Measurements from ENCODE around the gene PNRC1. TPM values are rescaled to one million over a fixed set of nuclear protein-coding genes. Genes with fewer than 3 reads are reported as not detected.
"Not testable (repeated sequence)": the region's sequence is repeated elsewhere in the genome, so short reads cannot be mapped to it uniquely, and the experiment has no call there.

Gene PNRC1
- polyA plus RNA-seq (2013, experiment 1 of 2; ENCODE audit: insufficient read length), result 55.1 TPM
- 61.3 TPM for polyA plus RNA-seq (2013, experiment 2 of 2; ENCODE audit: insufficient read length)

DNA sequence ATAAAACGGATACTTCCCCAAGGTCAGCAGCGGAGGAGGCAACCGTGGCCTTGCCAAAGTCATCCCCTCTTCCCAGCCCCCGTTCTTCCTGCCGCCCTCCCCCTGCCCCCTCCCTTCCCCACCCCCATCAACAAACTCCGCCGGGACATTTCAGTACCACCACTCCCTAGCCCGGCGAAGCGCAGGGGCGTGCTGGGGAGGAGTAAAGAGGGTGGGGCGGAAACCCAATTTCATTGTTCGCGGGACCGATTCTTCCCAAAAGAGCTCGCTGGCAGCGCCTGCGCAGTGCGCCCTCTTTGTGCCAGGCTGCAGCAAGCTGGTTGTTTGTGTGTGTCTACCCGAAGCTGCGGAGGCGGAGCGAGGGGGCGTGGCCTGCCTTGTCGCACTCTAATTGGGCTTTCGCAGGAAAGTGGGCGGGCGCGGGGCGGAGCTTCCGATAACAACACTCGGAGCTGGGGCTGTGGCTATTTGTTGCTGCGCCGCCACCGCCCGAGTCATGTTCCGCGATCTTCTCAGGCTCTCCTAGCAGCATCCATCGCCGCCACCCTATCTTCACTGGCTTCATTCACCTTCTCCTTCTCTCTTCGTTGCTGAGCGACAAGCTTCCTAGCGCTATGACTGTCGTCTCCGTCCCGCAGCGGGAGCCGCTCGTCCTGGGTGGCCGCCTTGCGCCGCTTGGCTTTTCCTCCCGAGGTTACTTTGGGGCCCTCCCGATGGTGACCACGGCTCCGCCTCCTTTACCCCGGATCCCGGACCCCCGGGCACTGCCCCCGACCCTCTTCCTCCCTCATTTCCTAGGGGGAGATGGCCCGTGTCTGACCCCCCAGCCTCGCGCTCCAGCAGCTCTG is at the start of gene PNRC1:
Gene PNRC1, plus strand, starts transcription at position 471 of the 848 bp plus-strand sequence. Its CDS starts 144 bp downstream, at position 615.
- DNase-seq, result peak; percentile 99

DNA sequence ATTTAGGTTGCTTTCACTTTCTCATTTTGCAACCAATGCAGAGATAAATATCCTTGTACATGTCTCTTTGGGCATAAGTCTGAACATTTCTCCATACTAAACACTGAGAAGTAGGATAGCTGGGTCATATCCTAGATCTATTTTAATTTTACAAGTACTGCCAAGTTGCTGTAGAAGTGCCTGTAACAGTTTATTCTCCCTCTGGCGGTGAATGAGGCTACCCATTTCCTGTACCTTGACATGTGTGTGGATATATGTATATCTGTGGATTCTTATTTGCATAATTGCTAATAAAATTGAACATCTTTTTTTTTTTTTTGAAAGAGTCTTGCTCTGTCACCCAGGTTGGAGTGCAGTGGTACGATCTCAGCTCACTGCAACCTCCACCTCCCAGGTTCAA is 48.0 kb upstream of the PNRC1 start:
- no peak for DNase-seq

DNA sequence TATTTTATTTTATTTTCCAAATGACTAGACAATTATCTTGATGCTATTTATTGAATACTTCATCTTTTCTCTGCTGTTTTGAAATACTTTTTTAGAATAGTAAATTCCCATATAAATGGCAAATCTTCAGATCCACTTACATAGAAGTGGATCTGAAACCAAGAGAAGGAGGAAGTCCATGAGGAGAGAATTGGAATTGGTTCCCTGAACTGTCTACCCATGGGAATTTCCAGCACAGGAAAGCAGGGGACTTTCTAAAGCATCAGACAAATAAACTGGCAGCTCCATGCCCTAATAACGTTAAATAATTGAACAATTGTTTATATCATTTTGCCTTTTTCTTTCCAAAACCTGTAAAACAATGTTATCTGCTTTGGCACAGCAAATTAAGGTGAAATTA is 47.1 kb upstream of the PNRC1 start:
- no peak for DNase-seq

DNA sequence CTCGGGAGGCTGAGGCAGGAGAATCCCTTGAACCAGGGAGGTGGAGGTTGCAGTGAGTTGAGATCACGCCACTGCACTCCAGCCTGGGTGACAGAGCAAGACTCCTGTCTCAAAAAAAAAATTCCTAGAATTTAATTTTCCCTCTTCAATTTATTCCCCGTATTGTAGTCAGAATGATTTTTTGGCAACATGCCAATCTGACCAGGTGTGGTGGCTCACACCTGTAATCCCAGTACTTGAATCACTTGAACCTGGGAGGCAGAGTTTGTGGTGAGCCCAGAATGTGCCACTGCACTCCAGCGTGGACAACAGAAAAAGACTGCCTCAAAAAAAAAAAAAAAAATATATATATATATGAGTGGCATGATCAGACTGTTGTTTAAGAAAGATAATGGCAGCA is 46.4 kb upstream of the PNRC1 start:
- not testable (repeated sequence) for DNase-seq

DNA sequence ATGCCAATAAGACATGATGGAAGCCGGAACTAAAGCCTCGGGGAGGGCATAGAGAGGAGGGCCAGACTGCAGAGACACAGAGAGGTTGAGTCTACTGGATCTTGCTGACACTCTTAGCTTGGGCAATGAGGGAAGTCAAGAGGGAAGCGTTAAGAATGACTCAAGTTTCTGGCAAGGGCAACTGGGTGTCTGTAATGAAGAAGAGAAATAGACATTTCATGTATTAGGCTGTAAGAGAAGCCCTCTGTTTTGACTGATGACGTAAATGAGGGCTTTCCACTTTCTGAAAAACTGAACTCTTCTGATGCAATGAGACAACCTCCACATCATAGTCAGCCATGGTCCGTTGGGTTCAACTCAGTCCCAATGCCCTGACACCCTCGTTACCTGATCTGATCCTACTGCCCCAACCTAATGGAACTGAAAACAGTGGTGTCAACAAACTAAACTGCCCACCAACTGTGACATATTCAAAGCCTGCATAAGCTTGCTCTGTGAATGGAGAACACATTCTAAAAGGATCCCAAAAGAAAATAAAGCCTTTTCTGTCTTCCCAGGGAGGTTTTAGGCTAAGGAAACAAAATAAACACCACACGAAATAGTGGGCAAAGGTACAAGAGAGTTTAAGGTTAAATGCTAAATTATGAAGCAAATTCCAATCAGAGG is 45.8 kb upstream of the PNRC1 start:
- peak; percentile 64 for DNase-seq

DNA sequence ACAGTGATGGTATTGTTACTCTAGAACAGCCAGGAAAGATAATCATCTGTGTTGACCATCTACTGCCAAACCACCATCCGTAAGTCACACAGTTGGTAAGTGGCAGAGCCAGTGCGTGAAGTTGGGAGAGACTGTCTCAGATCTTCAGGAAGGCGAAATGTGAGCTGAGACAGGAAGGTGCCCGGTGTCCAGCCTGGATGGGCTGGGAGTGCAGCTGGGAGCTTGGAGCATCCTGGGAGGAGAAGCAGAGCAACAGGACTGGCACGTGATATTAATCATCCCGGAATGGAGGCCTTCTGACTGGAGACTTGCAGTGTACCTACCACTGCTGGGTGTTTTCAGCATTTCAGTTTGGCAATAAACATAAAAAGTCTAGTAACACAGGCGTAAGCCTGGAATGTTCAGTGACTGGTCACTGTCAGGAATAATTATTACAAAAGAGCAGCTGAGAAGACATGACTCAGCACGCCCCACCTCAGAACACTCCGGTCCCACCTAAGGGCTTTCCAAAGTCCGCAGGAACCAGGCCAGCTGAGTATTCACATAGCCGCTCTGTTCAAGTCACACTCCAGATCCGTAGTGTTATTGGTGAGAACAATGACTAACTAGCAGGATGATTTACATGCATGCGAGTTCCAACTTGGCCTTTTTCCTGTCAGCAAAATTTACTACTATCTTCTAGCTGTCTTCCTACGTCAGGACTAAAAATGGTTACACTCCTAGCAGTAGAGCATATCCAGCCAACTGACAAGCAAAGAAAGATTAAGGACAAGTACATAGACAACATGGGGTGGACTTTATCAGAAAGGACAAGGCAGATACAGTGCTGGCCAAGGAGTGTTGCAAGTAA is 45.1 kb upstream of the PNRC1 start:
- DNase-seq, result peak; percentile 95

DNA sequence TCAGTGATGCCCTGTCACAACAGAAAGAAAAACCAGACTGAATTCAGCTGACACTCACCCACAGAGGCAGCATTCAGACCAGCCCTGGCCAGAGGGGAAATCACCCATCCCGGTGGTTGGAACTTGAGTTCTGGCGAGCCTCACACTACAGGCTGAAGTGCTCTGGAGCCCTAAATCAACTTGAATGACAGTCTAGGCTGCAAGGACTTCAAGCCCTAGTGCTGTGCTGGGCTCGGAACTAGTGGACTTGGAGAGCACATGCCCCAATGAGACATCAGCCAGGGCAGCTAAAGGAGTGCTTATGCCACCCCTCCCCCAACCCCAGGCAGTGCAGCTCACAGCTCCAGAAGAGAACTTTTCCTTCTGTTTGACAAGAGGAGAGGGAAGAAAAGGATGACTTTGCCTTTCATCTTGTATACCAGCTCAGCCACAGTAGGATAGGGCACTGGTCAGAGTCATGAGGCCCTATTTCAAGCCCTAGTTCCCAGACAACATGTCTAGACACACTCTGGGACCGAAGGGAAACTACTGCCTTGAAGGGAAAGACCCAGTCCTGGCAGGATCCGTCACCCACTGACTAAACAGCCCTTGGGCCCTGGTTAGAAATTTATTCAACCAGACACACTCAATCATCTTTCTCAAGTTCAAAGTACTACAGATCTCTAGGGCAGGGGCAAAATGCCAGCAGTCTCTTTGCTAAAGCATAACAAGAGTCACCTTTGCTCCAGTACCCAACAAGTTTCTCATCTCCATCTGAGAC is 43.2 kb upstream of the PNRC1 start:
- no peak for DNase-seq

DNA sequence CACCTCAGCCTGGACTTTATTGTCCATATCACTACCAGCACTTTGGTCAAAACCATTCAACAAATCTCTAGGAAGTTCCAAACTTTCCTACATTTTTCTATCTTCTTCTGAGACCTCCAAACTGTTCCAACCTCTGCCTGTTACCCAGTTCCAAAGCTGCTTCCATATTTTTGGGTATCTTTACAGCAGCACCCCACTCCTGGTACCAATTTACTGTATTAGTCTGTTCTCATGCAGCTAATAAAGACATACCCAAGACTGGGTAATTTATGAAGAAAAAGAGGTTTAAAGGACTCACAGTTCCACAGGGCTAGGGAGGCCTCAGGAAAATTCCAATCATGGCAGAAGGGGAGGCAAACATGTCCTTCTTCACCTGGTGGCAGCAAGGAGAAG is 42.7 kb upstream of the PNRC1 start:
- not testable (repeated sequence) for DNase-seq

DNA sequence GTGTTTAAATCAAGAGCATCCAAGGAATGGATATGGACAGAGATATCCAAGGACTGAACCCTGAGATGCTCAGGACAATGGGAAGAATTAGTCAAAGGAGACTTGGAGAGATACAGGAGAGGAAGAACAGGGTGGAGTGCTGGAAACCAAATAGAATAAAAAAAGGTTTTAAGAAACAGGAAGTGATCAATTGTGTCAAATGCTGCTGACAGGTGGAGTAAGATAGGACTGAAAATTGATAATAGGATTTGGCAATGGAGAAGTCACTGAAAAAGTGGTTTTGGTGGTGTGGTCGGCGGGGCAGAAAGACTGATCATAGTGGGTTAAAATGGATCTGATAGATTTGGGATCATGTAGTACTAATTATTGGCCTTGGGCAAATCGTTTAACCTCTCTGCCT is 37.9 kb upstream of the PNRC1 start:
- no peak for DNase-seq

DNA sequence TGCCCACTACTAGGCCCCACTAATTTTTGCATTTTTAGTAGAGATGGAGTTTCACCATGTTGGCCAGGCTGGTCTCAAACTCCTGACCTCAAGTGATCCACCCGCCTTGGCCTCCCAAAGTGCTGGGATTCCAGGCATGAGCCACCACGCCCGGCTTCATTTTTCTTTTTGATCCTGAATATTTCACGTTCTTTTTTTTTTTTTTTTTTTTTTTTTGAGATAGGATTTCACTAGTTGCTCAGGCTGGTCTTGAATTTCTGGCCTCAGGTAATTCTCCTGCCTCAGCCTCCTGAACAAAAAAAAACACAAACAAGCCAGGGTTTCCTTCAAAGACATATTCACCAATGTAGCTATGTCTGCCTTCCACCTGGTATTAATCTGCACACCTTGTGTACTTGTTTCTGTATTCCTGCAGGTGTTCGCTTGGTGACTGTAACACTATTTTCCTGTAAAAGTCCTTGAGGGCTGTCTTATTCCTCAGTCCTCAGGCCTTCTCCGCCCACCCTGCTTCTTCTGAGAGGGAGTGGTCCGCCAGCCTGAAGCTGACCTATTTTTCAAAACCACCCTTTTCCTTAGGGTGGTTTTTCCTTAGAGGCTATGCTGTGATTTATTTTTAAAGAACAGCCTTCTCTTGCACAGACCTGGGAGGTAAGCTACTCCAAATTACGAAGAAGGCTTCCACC is 36.1 kb upstream of the PNRC1 start:
- DNase-seq, result no peak

DNA sequence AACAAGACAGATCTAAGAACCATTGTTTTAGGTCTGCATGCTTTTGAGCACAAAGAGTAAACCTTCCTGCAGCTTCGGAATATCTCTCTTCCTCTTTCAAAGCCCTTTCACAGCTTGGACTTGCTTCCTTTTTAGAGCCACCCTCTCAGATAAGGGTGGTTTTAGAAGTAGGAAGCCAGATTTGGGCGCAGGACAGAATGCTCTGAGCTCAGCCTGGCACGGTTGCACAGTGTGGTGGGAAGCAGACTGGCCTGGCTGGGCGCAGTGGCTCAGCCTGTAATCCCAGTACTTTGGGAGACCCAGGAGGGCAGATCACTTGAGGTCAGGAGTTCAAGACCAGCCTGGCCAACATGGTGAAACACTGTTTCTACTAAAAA is 35.6 kb upstream of the PNRC1 start:
- no peak for DNase-seq

DNA sequence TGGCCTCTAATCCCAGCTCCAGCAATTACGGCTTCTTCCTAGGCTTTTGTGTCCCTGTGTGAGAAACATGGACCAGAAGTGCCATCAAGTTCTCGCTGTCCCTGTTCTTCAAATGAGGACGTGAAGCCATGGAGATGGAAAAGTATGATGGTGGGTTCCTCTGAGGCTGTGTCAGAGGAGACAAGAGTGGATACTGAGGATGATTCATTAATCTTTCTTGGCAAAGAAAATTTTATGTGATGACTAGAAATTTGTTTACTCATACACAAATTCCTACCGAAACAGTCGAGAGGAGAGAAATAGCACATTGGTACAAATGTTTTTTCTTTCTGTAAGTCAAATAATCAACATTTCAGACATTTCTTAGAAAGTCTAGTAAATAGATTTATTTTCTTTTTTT is 35.0 kb upstream of the PNRC1 start:
- peak; percentile 19 for DNase-seq

DNA sequence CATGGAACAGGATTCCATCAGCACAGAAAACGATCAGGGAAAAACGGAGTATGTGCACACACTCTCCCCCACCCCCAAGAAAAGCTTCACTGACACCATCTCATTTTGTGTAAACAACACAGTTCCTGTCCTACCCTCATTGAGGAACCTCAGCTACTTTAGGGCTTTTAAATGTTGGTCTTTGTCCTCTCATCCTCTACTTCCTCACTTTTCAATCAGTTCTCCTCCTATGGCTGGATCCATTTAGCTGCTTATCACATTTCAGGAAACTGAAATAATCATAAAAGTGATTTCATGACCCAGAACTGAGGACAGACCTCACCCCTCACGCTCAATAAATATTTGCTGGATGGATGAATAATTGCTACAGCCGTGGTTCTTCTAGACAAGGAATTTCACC is 33.1 kb upstream of the PNRC1 start:
- DNase-seq, result no peak

DNA sequence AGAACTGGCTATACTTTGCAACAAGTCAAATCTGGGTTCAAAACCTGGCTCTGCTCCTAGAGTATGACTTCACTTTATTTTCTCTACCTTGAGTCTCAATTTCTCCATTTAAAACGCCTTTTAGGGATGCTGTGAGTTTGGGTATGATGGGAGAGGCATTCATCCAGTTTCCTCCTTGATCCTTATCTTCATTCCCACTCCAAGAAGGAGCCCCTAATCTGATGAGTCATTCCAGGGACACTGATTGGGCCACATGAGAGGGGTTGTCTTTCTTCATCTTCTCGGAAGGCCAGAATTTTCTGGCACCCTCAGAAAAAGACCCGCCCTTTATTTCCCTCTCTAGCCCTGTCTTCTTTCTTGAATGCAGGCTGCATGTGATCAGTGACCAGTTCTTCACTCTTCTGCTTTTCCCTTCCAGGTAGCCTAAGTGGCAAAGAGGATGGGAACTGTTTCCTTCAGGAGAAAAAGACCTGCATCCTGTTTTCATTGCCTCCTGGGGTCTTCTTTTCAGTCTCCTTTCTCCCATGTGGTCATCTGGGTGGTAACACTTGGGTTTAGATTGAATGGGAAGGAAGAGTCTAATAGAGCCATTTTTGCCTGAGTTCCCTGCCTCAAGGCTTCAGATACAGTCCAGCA is 32.1 kb upstream of the PNRC1 start:
- no peak for DNase-seq

DNA sequence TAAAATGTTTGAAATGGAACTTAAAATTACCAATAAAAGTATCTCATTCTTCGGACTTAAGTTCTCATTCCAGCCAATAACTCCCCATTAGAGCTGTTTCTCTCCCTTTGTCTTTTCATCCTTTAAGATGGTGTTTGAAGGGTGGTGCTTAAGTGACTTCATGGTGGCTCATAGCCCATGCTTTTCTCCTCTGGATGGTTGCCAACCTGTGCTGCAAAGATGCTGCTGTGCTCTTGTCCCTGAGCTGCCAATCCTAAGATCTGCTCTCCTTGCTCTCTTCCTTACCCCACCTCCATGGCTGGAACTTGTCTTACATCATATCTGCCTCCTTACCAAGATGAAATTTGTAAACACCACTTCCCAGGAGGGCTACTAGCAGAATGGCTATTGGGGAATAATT is 31.6 kb upstream of the PNRC1 start:
- DNase-seq, result peak; percentile 46

DNA sequence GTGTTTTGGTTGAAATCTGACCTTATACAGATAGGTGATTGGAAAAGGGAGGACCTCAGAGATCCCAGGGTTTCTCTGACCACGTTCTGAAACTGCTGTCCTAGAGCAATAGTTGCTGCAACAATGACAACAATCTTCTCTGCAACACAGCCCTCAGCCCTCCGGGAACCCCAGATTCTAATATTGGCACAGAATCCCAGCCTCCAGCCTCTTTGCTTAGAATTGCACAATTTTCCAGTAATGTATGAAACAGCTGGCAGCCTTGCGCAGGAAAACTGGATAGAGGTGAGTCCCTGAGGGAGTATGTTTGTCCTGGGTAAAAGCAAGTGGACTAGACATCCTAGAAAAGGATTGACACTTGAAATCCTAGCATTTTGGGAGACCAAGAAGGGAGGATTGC is 30.4 kb upstream of the PNRC1 start:
- DNase-seq, result peak; percentile 15

DNA sequence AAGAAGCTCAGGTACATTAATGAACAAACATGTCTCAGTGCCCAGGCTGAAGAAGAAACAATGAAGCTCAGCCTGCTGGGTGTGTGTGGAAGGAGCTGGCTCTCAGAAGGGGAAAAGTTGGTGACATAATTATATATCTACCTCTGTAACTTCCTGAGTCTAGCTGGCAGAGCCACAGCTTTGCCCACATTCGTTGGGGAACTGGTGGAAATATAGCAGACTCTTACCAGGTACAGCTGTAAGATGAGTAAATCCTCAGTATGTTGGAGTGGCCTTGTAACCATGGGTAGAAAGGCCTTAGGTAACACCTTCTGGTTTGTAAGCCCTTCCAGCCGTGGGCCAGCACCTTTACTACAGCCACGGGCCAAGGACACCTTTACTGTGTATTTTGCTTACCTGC is 29.9 kb upstream of the PNRC1 start:
- no peak for DNase-seq

DNA sequence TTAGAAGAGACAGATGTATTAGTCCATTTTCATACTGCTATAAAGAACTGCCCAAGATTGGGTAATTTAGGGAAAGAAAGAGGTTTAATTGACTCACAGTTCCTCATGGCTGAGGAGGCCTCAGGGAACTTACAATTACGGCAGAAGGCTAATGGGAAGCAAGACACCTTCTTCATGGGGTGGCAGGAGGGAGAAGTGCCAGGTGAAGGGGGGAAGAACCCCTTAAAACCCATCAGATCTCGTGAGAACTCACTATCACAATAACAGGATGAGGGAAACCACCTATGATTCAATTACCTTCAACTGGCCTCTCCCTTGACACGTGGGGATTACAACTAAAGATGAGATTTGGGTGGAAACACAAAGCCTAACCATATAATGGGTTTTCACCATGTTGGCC is 28.9 kb upstream of the PNRC1 start:
- DNase-seq, result no peak

DNA sequence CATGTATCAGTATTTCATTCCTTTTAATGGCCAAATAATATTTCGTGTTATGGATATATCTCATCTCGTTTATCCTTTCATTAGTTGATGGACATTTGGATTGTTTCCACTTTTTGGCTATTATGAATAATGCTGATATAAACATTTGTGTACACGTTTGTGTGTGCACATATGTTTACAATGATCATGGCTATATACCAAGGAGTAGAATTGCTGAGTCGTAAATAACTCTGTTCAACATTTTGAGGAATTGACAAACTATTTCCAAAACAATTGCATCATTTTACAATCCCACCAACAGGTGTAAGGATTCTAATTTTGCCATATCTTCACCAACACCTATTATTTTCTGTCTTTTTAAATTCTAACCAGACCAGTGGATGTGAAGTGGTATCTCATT is 26.3 kb upstream of the PNRC1 start:
- DNase-seq, result no peak

DNA sequence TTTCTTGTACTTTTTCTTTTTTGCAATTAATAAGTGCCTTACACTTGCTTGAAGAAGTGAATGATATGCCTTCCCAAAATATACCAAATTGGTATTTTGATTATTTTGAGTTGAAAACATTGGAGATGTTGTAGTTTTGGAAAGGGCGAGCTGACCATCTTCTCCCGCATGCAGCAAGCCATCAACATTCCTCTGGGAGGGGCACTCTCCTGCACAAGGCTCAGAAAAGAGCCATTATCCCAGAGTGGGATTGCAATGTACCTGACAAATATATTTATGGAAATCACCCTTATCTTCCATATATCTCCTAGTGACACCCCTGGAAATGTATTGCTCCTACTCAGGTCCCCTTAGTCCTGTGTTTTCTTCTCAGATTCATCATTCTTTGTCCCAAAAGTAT is 22.8 kb upstream of the PNRC1 start:
- DNase-seq, result no peak

DNA sequence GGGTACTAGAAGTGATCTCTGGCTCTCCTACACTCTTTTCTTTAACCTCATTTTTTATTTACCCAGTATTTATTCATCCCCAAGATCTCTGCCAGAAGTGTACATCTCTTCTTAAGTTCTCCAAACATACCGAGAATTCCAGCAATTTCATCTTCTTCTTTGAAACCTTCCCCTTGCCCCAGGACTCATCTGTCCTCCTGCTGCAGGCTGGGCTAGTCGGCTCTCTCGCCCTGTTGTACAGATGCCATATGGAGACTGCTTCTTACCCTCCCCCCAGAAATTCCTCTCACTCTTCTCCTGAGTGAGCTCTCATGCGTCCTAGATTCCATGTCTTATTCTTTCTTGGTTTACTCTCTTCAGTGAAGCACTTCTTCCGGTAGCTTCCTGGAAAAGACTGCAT is 21.9 kb upstream of the PNRC1 start:
- no peak for DNase-seq

Data from fibroblast of skin of scalp (primary cell).